Tibial nerve (tissue), 4 donors: ENCODE measurements around the gene PON3.

Source experiments
- CTCF ChIP-seq, 5 experiments: fragments of 200-600 bp in 3 of 5; fragments of 450-650 bp in 2 of 5; sonication (generic) in 3 of 5; IDR thresholded peaks; one replicate each; pipeline ENCODE4 v1.5.1; 2016 to 2019; ENCODE audit warnings: antibody characterized with exemption in 5 of 5, mild to moderate bottlenecking in 3 of 5, moderate library complexity in 2 of 5
- EP300 ChIP-seq, 2 donors: sonication (generic); formaldehyde crosslinking; IDR thresholded peaks; one replicate each; pipeline ENCODE4 v1.6.1; 2017; ENCODE audit warnings: antibody characterized with exemption in 2 of 2, mild to moderate bottlenecking in 1 of 2
- POLR2A ChIP-seq, 2 donors: fragments of 450-650 bp; IDR thresholded peaks; one replicate each; pipeline ENCODE4 v1.6.1; 2017; ENCODE audit warnings: antibody characterized with exemption in 2 of 2, mild to moderate bottlenecking in 2 of 2, moderate library complexity in 2 of 2

- TF ChIP-seq CTCF (IDR thresholded peaks at IDR 0.05) (no peak), EP300 (IDR thresholded peaks at IDR 0.05) (no peak), POLR2A (IDR thresholded peaks at IDR 0.05) (no peak)
Measured at GRCh38 chr7:95357623-95358022, 38.6 kb downstream of the PON3 start.
